ENCODE results near the gene STYXL1. TPM values are rescaled to one million over a fixed set of nuclear protein-coding genes. Genes with fewer than 3 reads are reported as not detected.

Gene STYXL1
- total RNA-seq, 3 donors from 2014 or later, result 27.5 to 38.3 (median 28.3) TPM

DNA sequence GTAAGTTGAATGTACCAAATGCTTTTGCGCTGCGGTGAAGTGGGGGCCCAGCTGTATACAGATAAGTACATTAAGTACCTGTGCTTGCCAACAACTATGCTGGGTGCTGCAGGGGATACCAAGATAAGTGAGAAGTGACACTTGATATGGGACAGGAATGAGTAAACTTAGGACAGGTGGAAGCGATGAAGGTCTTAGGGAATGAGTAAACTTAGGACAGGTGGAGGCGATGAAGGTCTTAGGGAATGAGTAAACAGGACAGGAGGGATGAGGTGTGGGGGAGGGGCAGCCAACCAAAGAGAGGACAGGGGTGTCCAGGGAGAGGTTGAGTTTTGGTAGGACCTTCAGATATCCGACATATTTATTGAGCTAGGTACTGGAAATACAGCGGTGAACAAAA lies 1.5 kb upstream of the STYXL1 start:
- H3K9me3 ChIP-seq, result no peaks in the 10 kb centered on the region
- H3K4me1 ChIP-seq, result peaks cover 0 to 7% of the 10 kb centered on the region in 2 donors
- H3K36me3 ChIP-seq, result no peaks in the 10 kb centered on the region
- H3K4me3 ChIP-seq, result peak overlapping the region in 2 of 3 donors; percentile 97 to 98
- H3K27ac ChIP-seq, result peak overlapping the region in 1 of 2 donors; percentile 92
- no peaks in the 10 kb centered on the region for H3K27me3 ChIP-seq
- TF ChIP-seq CTCF (IDR thresholded peaks at IDR 0.05) (no peak), POLR2A (IDR thresholded peaks at IDR 0.05) (no peak), POLR2AphosphoS5 (IDR thresholded peaks at IDR 0.05) (no peak)
- no peak for DNase-seq (ENCODE audit: low spot score in 2 of 2)
- intact Hi-C loops (cut with DNase I; ENCODE audit: low total_unique reads), result no loop called here

DNA sequence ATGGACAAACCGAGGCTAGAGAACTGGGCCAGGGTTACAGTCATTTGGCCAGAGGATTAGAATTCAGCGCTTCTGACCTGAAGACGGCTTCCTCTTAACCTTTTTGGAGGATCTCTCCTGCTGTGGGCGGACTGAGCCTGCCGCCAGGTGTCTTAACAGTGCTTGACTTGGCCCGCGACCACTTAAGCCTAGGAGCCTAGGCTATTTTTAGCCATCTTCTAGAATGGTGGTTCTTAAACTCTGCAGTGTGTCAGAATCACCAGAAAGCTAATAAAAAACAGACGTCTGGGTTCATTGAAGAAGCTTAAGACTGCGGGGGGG lies 828 bp upstream of the STYXL1 start:
- no peak for TF ChIP-seq POLR2A (IDR thresholded peaks at IDR 0.05)
- no peak for TF ChIP-seq POLR2AphosphoS5 (IDR thresholded peaks at IDR 0.05)
- TF ChIP-seq CTCF (IDR thresholded peaks at IDR 0.05), result no peak
- H3K4me3 ChIP-seq, result peak overlapping the region; percentile 89 to 98 (median 97)
- no peaks in the 10 kb centered on the region for H3K9me3 ChIP-seq
- H3K36me3 ChIP-seq, result no peaks in the 10 kb centered on the region
- DNase-seq (ENCODE audit: low spot score in 2 of 2), result no peak
- H3K27me3 ChIP-seq, result no peaks in the 10 kb centered on the region
- peak overlapping the region; percentile 92 to 95 for H3K27ac ChIP-seq
- intact Hi-C loops (cut with DNase I; ENCODE audit: low total_unique reads), result no loop called here
- H3K4me1 ChIP-seq, result peaks cover 0 to 7% of the 10 kb centered on the region in 2 donors

DNA sequence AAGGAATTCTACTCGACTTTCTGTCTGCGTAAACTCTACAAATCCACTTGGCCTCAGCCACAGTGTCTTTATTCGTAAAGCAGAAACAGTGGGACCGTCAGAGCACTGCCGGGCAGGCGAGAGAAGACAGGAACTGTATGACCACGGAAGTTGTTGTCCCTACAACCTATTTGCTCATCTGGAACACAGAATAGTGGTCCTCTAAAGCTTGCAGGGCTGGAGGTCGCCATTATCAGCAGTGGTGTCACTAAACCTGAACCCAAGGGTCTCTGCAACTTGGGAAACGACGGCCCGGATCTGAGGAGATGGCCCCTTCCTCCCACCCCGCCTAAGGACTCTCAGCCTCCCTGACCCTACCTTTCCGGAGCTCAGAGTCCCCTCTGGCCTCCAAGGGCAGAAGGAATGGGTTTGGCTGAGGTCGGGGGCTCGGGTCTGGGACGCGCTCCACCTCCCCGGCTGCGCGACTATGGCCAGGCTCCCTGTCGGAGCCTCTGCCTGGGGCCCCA lies 442 bp downstream of the STYXL1 start:
- intact Hi-C loops (cut with DNase I; ENCODE audit: low total_unique reads), result no loop called here
- no peak for TF ChIP-seq POLR2A (IDR thresholded peaks at IDR 0.05)
- TF ChIP-seq POLR2AphosphoS5 (IDR thresholded peaks at IDR 0.05), result no peak
- no peak for TF ChIP-seq CTCF (IDR thresholded peaks at IDR 0.05)
- no peaks in the 10 kb centered on the region for H3K9me3 ChIP-seq
- H3K27me3 ChIP-seq, result no peaks in the 10 kb centered on the region
- peak overlapping the region; percentile 89 to 98 (median 97) for H3K4me3 ChIP-seq
- peaks cover 0 to 7% of the 10 kb centered on the region in 2 donors for H3K4me1 ChIP-seq
- H3K36me3 ChIP-seq, result no peaks in the 10 kb centered on the region
- no peak for DNase-seq (ENCODE audit: low spot score in 2 of 2)
- peak overlapping the region; percentile 92 to 95 for H3K27ac ChIP-seq

DNA sequence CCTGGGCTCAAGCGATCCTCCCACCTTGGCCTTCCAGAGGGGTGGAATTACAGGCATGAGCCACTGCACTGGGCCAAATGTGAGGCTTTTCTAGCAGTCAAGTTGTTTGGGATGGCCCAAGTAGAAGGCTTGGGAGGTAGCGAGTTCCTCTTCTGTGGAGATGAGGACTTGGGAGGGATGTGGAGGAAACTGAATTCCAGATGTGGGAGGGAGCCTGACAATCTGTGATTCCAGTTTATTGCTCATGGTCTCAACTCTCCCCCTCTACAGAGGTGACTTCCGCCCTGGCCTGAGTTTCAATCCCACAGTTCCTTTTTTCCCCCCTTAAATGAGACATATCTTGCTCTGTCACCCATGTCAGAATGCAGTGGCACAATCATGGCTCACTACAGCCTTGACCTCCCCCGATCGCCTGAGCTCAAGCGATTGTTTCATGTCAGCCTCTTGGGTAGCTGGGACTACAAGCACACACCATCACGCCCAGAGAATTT lies 3.4 kb downstream of the STYXL1 start:
- no peak overlapping the region for H3K4me3 ChIP-seq
- no peaks in the 10 kb centered on the region for H3K27me3 ChIP-seq
- no peak for DNase-seq (ENCODE audit: low spot score in 2 of 2)
- H3K4me1 ChIP-seq, result peaks cover 0 to 7% of the 10 kb centered on the region in 2 donors
- TF ChIP-seq POLR2A (IDR thresholded peaks at IDR 0.05) (no peak), POLR2AphosphoS5 (IDR thresholded peaks at IDR 0.05) (no peak), CTCF (IDR thresholded peaks at IDR 0.05) (no peak)
- intact Hi-C loops (cut with DNase I; ENCODE audit: low total_unique reads), result no loop called here
- no peaks in the 10 kb centered on the region for H3K9me3 ChIP-seq
- no peaks in the 10 kb centered on the region for H3K36me3 ChIP-seq
- no peak overlapping the region for H3K27ac ChIP-seq

- Histone ChIP-seq H3K4me3 (no peak overlapping the region), H3K9me3 (no peaks in the 10 kb centered on the region), H3K36me3 (no peaks in the 10 kb centered on the region), H3K4me1 (no peaks in the 10 kb centered on the region), H3K27me3 (no peaks in the 10 kb centered on the region), H3K27ac (no peak overlapping the region)
- TF ChIP-seq CTCF (IDR thresholded peaks at IDR 0.05) (no peak), POLR2A (IDR thresholded peaks at IDR 0.05) (no peak), POLR2AphosphoS5 (IDR thresholded peaks at IDR 0.05) (no peak)
- DNase-seq (ENCODE audit: low spot score in 2 of 2), result no peak
- intact Hi-C loops (cut with DNase I; ENCODE audit: low total_unique reads), result no loop called here
Observed at GRCh38 chr7:76040126-76040525, 7.7 kb downstream of the STYXL1 start.

Measured in breast epithelium (tissue), 4 donors.